GM12878 (cell line): ENCODE results near the gene CASP5. TPM values are rescaled to one million over a fixed set of nuclear protein-coding genes. Genes with fewer than 3 reads are reported as not detected.

ENCODE experiments used
- ATAC-seq: fragments of 200-7000 bp; cut with Tn5 transposase; 3 replicates; pipeline ENCODE4 v1.9.1; 2020; ENCODE audit warnings: mild to moderate bottlenecking, moderate library complexity
- BruUV-seq: library from RNA; stranded (reverse); fragments of 400-500 nt; replicated peaks from 2 replicates; lab custom pipeline; 2021; lab: Mats Ljungman, UMichigan
- CTCF ChIA-PET: fragments of 300-600 bp; sonication (Branson Sonifier 250); formaldehyde crosslinking; extraction: SDS; loops from one replicate; lab custom pipeline; 2021; ENCODE audit warnings: inconsistent platforms; lab: Yijun Ruan, JAX
- POLR2A ChIA-PET: fragments of 350-600 bp; formaldehyde crosslinking; extraction: SDS; loops from one replicate; lab custom pipeline; 2021; ENCODE audit warnings: inconsistent platforms; lab: Charles Lee
- RAD21 ChIA-PET: fragments of 300-600 bp; sonication (Branson Sonifier 250); formaldehyde crosslinking; loops from one replicate; lab custom pipeline; 2023; ENCODE audit warnings: antibody characterized with exemption; ENCODE audit not compliant: unreplicated experiment; lab: Charles Lee
- SMC1A ChIA-PET: fragments of 300-600 bp; sonication (Branson Sonifier 250); formaldehyde crosslinking; loops from one replicate; lab custom pipeline; 2023; ENCODE audit not compliant: unreplicated experiment, uncharacterized antibody; lab: Charles Lee
- DNase-seq: peaks from one replicate; pipeline ENCODE4 v3.0.0-alpha.2; 2011; ENCODE audit warnings: low read depth, low spot score
- FAIRE-seq: peaks from 3 replicates; lab custom pipeline; 2011; peaks lifted over from hg19 to GRCh38; lab: Jason Lieb, UNC
- H2AFZ ChIP-seq: 2 replicates; pipeline ENCODE4 v1.6.0; 2011; ENCODE audit warnings: low read depth, low read length, control low read depth; ENCODE audit not compliant: control insufficient read depth
- H3K27ac ChIP-seq: 2 replicates; pipeline ENCODE4 v1.5.1; 2011; ENCODE audit warnings: control low read depth; ENCODE audit not compliant: control insufficient read depth, insufficient read depth
- H3K27me3 ChIP-seq, 2 experiments: replicated peaks in 1 of 2; 2 replicates each; pipeline versions ENCODE4 v1.6.0 to v1.6.1; 2011; ENCODE audit warnings: low read length in 1 of 2; ENCODE audit not compliant: control insufficient read depth in 2 of 2, insufficient read depth in 2 of 2
- H3K36me3 ChIP-seq, 2 experiments: 2 replicates each; pipeline ENCODE4 v1.5.1; 2011; ENCODE audit warnings: low read length in 1 of 2; ENCODE audit not compliant: control insufficient read depth in 2 of 2, insufficient read depth in 2 of 2
- H3K4me1 ChIP-seq: 2 replicates; pipeline ENCODE4 v1.6.1; 2011; ENCODE audit warnings: mild to moderate bottlenecking, low read length, moderate library complexity, mixed read lengths; ENCODE audit not compliant: control insufficient read depth, insufficient read depth
- H3K4me2 ChIP-seq: 2 replicates; pipeline ENCODE4 v1.6.0; 2011; ENCODE audit warnings: control low read depth; ENCODE audit not compliant: control insufficient read depth, insufficient read depth
- H3K4me3 ChIP-seq: fragments of 200-600 bp; sonication (generic); 2 replicates; pipeline ENCODE4 v1.5.1; 2016
- H3K79me2 ChIP-seq: 2 replicates; pipeline ENCODE4 v1.6.0; 2011; ENCODE audit warnings: low read length; ENCODE audit not compliant: control insufficient read depth, insufficient read depth
- H3K9ac ChIP-seq: 2 replicates; pipeline ENCODE4 v1.8.0; 2011; ENCODE audit warnings: low read length, control low read depth, mixed read lengths; ENCODE audit not compliant: control insufficient read depth, insufficient read depth
- H3K9me3 ChIP-seq: replicated peaks from 3 replicates; pipeline ENCODE4 v1.5.1; 2011; ENCODE audit warnings: mild to moderate bottlenecking, low read length; ENCODE audit not compliant: control insufficient read depth, insufficient read depth
- H4K20me1 ChIP-seq: 2 replicates; pipeline ENCODE4 v1.6.0; 2011; ENCODE audit not compliant: control insufficient read depth, insufficient read depth
- FOXK2 ChIP-seq: fragments of 450-650 bp; IDR thresholded peaks from 2 replicates; pipeline ENCODE4 v1.6.1; 2017; ENCODE audit warnings: mild to moderate bottlenecking, moderate library complexity
- MYC ChIP-seq: IDR thresholded peaks from 2 replicates; pipeline ENCODE4 v1.6.1; 2011; ENCODE audit warnings: mild to moderate bottlenecking, low read length, moderate library complexity, inconsistent platforms; ENCODE audit not compliant: insufficient read depth, insufficient replicate concordance, insufficient read length, severe bottlenecking
- NBN ChIP-seq: fragments of 450-650 bp; IDR thresholded peaks from 2 replicates; pipeline ENCODE4 v1.6.1; 2016
- NFIC ChIP-seq: IDR thresholded peaks from 2 replicates; pipeline ENCODE4 v1.6.1; 2012; ENCODE audit warnings: low read depth, mild to moderate bottlenecking, inconsistent platforms, low read length, moderate library complexity
- NR2C1 ChIP-seq: fragments of 450-650 bp; IDR thresholded peaks from 2 replicates; pipeline ENCODE4 v1.6.1; 2017; ENCODE audit warnings: antibody characterized with exemption, mild to moderate bottlenecking, moderate library complexity
- POLR2AphosphoS2 ChIP-seq: IDR thresholded peaks from 2 replicates; pipeline ENCODE4 v1.6.1; 2011; ENCODE audit warnings: low read depth, mild to moderate bottlenecking, low read length, improper control_type of control experiment, moderate library complexity
- POLR2AphosphoS5 ChIP-seq: IDR thresholded peaks from 2 replicates; pipeline ENCODE4 v1.6.1; 2011; ENCODE audit warnings: mild to moderate bottlenecking, low read length, inconsistent platforms
- SIX5 ChIP-seq: IDR thresholded peaks from 2 replicates; pipeline ENCODE4 v1.6.1; 2011; ENCODE audit warnings: mild to moderate bottlenecking, low read depth, low read length, moderate library complexity; ENCODE audit not compliant: severe bottlenecking
- STAT1 ChIP-seq: fragments of 450-650 bp; conservative IDR thresholded peaks from 2 replicates; pipeline ENCODE4 v1.6.1; 2014; ENCODE audit warnings: antibody characterized with exemption, mild to moderate bottlenecking
- TAF1 ChIP-seq: IDR thresholded peaks from 2 replicates; pipeline ENCODE4 v1.6.1; 2011; ENCODE audit warnings: mild to moderate bottlenecking, low read depth, low read length, borderline replicate concordance
- TCF12 ChIP-seq: IDR thresholded peaks from 2 replicates; pipeline ENCODE4 v1.6.1; 2011; ENCODE audit warnings: low read depth, mild to moderate bottlenecking, low read length
- YBX1 ChIP-seq: fragments of 450-650 bp; IDR thresholded peaks from 2 replicates; pipeline ENCODE4 v1.6.1; 2016; ENCODE audit warnings: antibody characterized with exemption
- ZNF217 ChIP-seq: fragments of 450-650 bp; IDR thresholded peaks from 2 replicates; pipeline ENCODE4 v1.6.1; 2017; ENCODE audit warnings: antibody characterized with exemption, mild to moderate bottlenecking
- WGBS: methylation state at CpG from one replicate; pipeline ENCODE4 v1.1.6; 2016; ENCODE audit warnings: low lambda C conversion rate; ENCODE audit not compliant: insufficient replicate concordance, insufficient coverage; ENCODE audit errors: missing lambda C conversion rate; 5-methylcytosine and 5-hydroxymethylcytosine counted together
- in situ Hi-C: fragments of 300-500 bp; cut with MboI; formaldehyde crosslinking; loops from 9 replicates; pipeline ENCODE4 v1.14.3; 2018; ENCODE audit warnings: mixed read lengths
- intact Hi-C: fragments of 100-400 bp; cut with micrococcal nuclease; formaldehyde crosslinking; loops from one replicate; pipeline ENCODE4 v1.14.2; 2022; ENCODE audit not compliant: unreplicated experiment
- polyA plus RNA-seq, 11 experiments: library from polyadenylated mRNA; depleted of rRNA in 4 of 11; unstranded in 6 of 11; stranded (reverse) in 5 of 11; fragments of >200 nt; fragmentation: Nextera tagmentation in 4 of 11; fragmentation: Illumina TruSeq in 1 of 11; extraction: Ambion mirVana in 4 of 11; extraction: Trizol in 1 of 11; gene quantifications; 1 replicate in 1 of 11; 2 replicates in 10 of 11; pipeline versions ENCODE4 v1.2.1 to v1.2.3, GENCODE V29; 2011 to 2016; ENCODE audit warnings: inconsistent platforms in 2 of 11, missing spikeins in 2 of 11, low read depth in 1 of 11
- total RNA-seq, 4 experiments: library from RNA; depleted of rRNA in 3 of 4; stranded (reverse); fragments of >200 nt in 3 of 4; fragmentation: Illumina TruSeq in 1 of 4; extraction: Trizol in 1 of 4; gene quantifications; 2 replicates each; pipeline versions ENCODE4 v1.2.1 to v1.2.3, GENCODE V29; 2013 to 2021
- TF ChIP-seq, protein P1 (sequence below): fragments of 450-650 bp; IDR thresholded peaks from 2 replicates; pipeline ENCODE4 v1.6.1; 2018; ENCODE audit warnings: borderline replicate concordance, mild to moderate bottlenecking; ENCODE audit not compliant: partially characterized antibody

The CASP5 gene
- total and polyA plus RNA-seq, 10 of the 15 experiments (the other 5 are each of a cell fraction or from before 2014, with no cell fraction given) = not detected

DNA sequence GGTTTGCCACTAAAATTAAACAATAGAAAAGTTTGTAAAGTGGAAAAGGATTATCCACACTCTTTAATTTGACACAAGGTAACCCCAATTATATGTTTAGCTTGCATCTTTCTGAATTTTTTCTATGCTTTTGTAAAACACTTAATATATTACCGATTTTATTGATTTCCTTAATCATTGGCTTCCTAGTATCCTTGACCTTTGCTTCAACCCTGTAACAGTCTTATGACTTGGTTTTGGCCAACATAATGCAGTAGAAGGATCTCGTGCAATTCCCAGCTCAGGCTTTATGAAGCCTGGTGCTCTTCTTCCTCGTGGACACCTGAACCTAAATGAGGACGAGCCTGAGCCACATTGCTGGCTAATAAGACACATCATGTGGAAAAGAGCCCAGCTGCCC lies 31.0 kb downstream of the CASP5 start:
- intact Hi-C loops = no loop called here
- BruUV-seq = no TSS peak
- Histone ChIP-seq H3K9ac (no peak overlapping the region), H3K4me1 (no peaks in the 10 kb centered on the region), H2AFZ (no peak overlapping the region), H3K36me3 (no peaks in the 10 kb centered on the region), H3K79me2 (no peaks in the 10 kb centered on the region), H4K20me1 (no peaks in the 10 kb centered on the region), H3K9me3 (no peaks in the 10 kb centered on the region), H3K4me3 (no peak overlapping the region), H3K27me3 (no peaks in the 10 kb centered on the region; a peak in 1 of 4 replicates), H3K27ac (no peak overlapping the region), H3K4me2 (no peak overlapping the region)
- ChIA-PET CTCF (interaction anchor here (0.9 kb wide), 1 partner anchor 9 kb away, joined by 3 read pairs; no protein-coding TSS in a partner anchor), RAD21 (no interaction called here), SMC1A (no interaction called here), POLR2A (no interaction called here)
- DNase-seq (no peak), FAIRE-seq (no peak), ATAC-seq (no peak)
- TF ChIP-seq TAF1 = no peak
- WGBS = 12% methylated on average over 4 of the region's 4 CpGs
- in situ Hi-C loops = no loop called here

DNA sequence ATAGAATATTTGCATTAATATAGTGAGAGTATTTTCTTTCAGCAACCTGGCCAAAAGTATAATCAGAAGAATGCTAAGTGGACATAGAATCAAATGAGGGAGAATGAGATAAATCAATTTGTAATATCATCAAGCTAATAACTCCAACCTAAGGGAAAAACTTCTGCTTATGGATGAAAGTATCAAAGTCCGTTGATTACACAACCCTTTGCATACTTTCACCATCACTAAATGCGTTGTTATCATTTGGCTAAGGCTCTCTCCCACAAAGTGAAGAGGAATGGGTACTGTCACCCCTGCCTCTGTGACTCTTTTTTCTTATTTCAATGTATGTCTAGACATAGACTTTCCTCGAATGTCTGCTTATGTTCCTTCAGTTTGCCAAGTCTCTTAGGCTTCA lies 38.2 kb downstream of the CASP5 start:
- WGBS = 16% methylated on average over 3 of the region's 3 CpGs
- no TSS peak for BruUV-seq
- Histone ChIP-seq H3K27ac (no peak overlapping the region), H3K36me3 (no peaks in the 10 kb centered on the region), H2AFZ (no peak overlapping the region), H3K27me3 (no peaks in the 10 kb centered on the region; a peak in 1 of 4 replicates), H3K9ac (no peak overlapping the region), H3K9me3 (no peaks in the 10 kb centered on the region), H3K4me1 (no peaks in the 10 kb centered on the region), H3K4me2 (no peak overlapping the region), H3K4me3 (no peak overlapping the region), H4K20me1 (no peaks in the 10 kb centered on the region), H3K79me2 (no peaks in the 10 kb centered on the region)
- intact Hi-C loops = no loop called here
- RAD21 ChIA-PET = no interaction called here
- DNase-seq (no peak), ATAC-seq (no peak), FAIRE-seq (no peak)
- POLR2A ChIA-PET = no interaction called here
- TF ChIP-seq FOXK2 = no peak
- TF ChIP-seq YBX1 = no peak
- no peak for TF ChIP-seq NBN
- no peak for TF ChIP-seq NFIC
- no peak for TF ChIP-seq POLR2AphosphoS5
- TF ChIP-seq STAT1 = no peak
- TF ChIP-seq, protein P1, sequence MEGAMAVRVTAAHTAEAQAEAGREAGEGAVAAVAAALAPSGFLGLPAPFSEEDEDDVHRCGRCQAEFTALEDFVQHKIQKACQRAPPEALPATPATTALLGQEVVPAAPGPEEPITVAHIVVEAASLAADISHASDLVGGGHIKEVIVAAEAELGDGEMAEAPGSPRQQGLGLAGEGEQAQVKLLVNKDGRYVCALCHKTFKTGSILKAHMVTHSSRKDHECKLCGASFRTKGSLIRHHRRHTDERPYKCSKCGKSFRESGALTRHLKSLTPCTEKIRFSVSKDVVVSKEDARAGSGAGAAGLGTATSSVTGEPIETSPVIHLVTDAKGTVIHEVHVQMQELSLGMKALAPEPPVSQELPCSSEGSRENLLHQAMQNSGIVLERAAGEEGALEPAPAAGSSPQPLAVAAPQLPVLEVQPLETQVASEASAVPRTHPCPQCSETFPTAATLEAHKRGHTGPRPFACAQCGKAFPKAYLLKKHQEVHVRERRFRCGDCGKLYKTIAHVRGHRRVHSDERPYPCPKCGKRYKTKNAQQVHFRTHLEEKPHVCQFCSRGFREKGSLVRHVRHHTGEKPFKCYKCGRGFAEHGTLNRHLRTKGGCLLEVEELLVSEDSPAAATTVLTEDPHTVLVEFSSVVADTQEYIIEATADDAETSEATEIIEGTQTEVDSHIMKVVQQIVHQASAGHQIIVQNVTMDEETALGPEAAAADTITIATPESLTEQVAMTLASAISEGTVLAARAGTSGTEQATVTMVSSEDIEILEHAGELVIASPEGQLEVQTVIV = no peak
- no peak for TF ChIP-seq POLR2AphosphoS2
- no peak for TF ChIP-seq NR2C1
- no peak for TF ChIP-seq TCF12
- no peak for TF ChIP-seq SIX5
- no peak for TF ChIP-seq ZNF217
- TF ChIP-seq MYC = no peak
- SMC1A ChIA-PET = interaction anchor here (1.2 to 1.9 kb wide), 2 partner anchors 18 to 31 kb away, joined by 3 to 4 read pairs; no protein-coding TSS in a partner anchor
- CTCF ChIA-PET = no interaction called here
- in situ Hi-C loops = no loop called here
